ENCODE data around the gene RAPGEF4.
"Not testable (repeated sequence)": the region's sequence is repeated elsewhere in the genome, so short reads cannot be mapped to it uniquely, and the experiment has no call there.

The RAPGEF4 gene

DNA sequence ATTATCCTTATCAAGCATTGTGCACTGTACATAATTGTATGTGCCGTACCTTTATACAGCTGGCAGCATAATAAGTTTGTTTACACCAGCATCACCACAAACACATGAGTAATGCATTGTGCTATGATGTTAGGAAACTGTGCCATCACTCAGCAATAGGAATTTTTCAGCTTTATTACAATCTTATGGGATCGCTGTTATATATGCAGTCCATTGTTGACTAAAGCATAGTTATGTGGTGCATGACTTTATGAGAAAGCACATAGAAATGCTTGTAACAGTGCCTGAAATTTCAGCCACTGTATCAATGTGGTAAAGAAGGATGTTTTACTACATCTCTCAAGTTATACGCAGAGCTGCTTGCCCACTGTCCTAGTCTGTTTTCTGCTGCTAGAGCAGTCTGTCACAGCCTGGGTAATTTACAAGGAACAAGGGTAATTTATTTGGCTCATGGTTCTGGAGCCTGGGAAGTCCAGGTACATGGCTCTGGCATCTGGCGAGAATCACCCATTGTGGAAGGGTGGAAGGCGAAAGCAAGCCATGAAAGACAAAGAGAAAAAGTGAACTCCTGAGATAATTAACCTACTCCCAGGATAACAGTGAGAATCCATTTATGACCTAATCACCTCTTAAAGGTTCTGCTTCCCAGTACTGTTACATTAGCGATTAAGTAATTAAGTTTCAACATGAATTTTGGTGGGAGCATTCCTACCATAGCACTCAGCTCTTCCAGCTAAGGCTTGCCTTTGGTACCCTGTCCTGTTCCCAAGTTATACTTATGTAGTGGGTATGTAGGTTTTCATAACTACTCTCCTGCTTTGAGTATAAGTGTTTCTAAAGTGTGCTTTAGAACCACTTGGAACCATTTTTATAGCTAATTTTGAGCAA is 344.6 kb downstream of the RAPGEF4 start:
- no peak for DNase-seq

DNA sequence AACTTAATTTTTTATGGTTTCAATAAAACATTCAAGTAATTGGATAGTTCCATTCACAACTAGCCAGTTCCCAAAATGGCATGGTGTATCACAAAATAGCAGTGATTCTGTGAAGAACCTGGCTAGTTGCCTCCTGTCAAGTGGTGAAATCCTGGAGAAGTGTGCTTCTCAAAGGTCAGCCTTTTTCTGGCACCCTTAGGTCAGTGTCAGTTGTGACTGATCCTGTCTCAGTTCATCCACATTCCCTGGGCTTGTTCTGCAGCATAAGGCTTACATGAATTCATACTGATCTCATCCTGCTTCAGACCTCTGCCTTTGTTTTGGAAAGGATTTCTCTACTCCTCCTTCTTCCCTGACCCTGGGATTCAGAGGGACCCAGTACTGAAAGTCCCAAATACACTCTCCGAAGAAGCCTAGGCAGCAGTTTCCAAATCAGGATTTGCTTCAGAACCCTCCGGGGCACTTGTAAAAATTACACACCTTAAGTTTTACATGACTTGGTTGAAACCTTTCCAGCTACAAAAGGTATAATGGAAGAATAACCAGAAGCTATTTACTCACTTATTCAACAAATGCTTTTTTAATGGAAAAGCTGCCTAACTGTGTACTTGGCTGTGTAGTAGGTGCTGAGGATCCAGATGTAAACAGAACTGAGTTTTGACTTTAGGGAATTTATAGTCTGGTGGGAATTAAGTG is 351.0 kb downstream of the RAPGEF4 start:
- no peak for DNase-seq

DNA sequence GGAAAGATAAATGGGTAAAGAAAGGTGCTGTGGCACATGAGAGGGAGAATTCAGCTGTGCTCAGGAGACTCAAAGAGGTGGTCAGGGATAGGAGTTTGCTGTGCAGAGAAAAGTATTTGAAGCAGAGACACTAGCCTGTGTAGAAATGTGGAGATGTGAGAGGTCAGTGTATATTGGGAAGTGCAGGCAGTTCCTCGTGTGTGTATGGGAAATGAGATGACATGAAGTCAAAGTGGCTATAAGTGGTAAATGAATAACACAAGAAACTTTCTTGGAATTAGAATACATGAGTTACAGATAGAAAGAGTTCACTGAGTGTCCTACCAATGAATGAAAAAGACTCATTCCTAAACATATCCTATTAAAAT is 351.6 kb downstream of the RAPGEF4 start:
- DNase-seq = no peak

DNA sequence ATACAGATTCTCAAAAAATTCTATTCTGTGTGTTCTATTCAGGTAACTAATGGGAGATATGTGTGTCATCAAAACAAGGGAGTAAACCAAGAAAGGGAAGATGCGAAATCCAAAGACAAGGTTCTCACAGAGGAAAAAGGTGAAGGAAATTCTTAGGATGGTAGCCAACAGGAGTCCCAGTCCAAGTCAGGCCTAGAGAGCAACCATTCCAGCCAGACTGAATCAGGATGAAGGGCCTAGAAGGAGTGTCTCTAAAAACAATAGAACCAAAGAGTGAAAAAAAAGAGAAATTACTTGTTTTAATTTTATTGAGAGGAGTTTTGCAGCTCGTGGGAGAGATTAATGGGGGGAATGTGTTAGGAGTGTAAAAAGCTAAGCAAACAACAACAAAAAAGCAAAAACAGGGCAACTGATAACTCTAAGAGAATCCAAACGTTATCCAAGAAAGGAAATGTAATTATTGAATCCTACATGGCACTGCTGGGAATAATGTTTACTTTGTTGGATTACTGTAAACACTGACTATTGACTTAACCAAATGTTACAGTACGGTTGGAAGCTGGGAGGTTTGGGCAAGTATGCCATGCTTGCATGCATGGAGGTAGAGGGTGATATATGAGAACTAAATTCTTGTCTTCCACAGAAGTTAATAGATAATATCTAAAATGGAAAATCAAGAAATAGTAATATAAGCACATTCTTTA is 352.3 kb downstream of the RAPGEF4 start:
- no peak for DNase-seq

DNA sequence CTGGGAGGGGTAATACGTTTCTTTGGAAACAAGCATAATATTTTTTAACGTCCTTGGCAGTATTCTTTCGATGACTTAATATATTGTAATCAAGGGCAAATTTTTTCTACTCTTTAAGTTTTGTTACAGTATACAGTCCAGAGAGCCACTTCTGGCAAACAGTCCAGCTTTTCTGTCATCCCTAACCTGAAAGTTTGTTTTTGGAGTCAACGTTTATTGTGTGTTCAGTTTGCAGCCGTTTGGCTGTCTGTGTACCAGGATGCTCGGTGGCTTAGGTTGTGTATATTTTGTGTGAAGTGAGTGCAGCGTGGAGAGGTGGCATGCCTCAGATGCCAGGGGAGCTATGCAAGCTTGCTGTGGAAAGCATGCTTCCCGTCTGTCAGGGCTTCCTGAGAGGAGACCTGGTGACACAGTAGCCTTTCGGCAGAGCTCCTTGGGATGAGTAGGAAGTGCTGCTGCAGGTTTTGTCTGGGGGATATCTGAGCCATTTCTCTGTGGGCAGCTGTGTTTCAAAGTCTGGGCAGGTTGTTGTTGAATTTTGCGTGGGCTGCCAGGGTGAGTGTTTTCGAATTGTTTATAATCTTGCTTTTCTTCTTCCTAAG is 354.7 kb downstream of the RAPGEF4 start:
- DNase-seq = no peak

DNA sequence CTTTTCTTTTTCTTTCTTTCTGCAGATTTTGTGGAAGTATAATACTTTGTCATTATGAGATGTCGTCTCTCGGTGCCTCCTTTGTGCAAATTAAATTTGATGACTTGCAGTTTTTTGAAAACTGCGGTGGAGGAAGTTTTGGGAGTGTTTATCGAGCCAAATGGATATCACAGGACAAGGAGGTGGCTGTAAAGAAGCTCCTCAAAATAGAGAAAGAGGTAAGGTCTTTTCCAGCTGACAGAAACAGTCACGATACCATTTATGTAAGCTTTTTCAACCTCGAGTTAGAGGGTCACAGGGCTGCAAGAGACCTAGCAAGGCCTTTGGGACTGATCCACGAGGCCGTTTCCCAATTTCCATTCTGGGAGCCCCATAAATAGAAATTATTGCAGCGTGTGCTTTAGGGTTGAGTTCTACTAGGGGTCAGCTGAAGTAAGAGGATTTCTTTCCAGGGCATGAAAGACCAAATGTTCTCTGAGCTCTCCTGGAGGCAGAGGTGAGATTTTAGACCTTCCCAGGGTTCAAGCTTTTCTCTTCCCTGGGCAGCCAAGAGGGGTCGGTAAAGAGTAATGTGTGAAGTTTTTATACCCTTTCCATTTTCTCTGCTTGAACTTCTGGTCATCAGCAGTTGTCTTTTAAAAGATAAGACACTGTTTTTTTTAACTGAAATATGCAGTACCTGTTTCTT is 355.5 kb downstream of the RAPGEF4 start:
- no peak for DNase-seq

DNA sequence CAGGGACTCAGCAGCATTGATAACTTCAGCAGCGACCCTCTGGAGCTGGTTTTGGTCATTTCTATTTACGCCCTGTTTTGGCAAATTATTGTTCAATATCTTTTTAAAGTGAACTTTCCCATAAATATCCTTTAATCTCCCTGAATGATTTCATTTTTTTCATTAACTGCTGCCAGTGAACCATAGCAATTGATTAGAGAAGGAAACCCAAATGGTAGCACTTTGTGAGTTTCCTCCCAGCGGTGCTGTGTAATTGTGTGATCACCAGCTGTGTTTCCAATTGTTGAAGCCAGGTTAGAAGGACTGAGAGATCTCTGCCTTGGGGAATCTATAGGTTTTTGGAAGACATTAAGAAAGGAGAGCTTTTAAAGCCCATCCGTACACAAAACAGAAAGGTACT is 356.3 kb downstream of the RAPGEF4 start:
- no peak for DNase-seq

DNA sequence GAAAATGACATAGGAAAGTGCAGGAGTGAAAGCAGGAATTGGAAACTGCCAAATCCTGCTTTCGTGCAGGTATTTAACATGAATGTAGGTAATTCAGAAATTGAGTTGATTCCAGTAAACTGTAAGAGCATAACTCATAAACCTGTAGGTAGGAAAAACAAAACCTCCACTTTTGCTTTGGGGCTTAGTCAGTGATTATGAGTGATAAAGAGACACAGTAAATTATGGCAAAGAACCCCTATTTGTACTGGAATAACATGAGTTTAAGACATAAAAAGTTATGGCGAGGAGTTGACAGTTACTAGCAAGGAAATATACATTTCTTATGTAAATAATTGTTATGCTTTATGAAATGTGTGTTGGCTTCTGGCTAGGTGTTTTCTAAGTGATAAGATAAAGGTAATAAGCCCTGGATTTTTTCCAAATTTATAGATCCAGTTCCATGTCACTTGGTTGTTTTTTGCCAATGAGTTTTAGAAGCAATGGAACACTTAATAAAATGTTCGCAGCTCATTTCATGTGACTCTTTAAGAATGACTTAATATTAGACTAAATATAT is 357.3 kb downstream of the RAPGEF4 start:
- no peak for DNase-seq

DNA sequence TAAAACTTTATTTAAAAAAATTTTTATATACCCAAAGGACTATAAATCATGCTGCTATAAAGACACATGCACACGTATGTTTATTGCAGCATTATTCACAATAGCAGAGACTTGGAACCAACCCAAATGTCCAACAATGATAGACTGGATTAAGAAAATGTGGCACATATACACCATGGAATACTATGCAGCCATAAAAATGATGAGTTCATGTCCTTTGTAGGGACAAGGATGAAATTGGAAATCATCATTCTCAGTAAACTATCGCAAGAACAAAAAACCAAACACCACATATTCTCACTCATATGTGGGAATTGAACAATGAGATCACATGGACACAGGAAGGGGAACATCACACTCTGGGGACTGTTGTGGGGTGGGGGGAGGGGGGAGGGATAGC is 358.0 kb downstream of the RAPGEF4 start:
- DNase-seq = not testable (repeated sequence)

DNA sequence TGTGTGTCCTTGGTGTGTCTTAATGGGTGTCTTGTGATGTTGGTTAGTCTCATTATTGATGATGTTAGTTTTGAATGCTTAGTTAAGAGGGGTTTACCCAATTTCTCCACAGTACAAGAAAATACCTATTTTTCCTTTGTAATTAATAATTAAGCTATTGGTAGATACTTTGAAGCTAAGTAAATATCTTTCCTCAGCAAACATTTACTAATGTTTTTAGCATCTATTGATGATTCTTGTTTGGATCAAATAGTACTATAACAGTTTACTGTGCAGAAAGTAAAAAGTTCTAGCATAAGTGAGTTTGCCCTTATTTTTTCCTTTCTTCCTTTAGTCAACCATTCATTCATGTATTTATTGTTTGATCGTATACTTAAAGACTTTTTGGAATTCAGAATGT is 359.1 kb downstream of the RAPGEF4 start:
- DNase-seq = no peak

DNA sequence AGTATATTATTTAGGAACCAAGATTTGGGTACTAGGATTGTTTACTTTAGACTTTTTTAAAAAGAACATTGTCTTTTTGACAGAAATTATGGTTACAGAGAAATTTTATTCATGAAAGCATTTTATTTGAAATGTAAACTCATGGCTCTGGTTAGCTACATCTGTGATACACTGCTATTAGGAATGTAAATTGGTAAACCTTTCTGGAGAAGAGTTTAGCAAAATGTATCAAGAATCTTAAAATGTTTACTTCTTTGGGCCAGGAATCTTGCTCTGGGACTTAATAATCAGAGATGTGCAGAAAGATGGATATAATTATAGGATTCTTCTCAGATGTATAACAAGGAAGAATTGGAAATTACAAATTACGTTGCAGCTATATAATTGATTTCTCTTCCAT is 359.7 kb downstream of the RAPGEF4 start:
- no peak for DNase-seq

DNA sequence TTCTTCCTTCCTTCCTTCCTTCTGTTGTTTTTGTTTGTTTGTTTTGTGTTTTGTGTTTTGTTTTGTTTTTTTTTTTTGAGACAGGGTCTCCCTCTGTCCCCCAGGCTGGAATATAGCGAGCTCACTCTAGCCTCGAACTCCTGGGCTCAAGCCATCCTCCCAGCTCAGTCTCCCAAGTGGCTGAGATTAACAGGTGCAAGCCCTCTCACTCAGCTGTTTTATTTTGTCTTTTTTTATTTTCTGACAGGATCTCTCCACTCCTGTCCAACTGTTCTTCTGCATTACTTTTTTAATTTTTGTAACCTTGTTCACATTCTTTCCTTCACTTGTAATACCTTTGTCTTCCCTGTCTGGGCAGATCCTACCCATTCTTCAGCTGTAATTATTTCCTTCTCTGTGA is 363.6 kb downstream of the RAPGEF4 start:
- DNase-seq = no peak

DNA sequence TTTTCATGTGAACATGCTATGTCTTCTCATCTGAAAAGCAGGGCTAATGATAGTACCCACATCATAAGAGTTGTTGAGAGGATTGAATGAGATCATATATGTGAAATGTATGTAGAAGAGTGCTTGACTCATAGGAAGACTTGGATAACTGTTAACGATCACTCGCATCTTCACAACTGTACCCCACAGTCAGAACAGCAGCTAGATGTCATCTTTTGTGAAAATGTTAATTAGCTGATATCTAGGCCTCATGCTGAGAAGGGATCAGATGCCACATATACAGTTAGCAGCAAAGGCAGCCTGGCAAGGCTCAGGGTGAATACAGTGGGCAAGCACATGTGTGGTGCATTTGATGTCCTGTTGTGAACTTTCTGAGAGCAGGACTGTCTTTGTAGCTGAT is 364.2 kb downstream of the RAPGEF4 start:
- DNase-seq = no peak

DNA sequence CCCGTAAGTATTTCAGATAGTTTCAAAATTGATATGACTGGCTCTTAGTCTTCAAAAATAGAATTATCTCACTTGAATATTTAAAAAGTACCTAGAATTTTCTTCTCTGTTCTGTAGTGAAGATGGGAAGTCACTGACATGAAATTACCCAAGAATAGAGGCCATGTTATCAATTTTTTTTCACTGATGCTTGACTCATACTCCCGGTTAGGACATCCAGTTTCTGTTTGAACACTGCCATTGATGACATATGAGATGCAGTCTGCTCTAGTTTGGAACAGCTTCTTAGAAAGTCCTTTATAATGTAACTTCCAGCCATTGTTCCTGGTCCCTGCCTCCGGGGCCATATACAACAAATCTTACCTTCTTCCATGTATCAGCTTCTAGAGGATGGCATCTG is 366.0 kb downstream of the RAPGEF4 start:
- no peak for DNase-seq
